SK-N-SH (cell line): ENCODE measurements around the gene CEP170.

Experiments used
- CHD2 ChIP-seq: fragments of 150-350 bp; IDR thresholded peaks from 2 replicates; pipeline ENCODE4 v1.6.1; 2018; ENCODE audit warnings: low read length; ENCODE audit not compliant: partially characterized antibody
- CTCF ChIP-seq: fragments of 200-600 bp; sonication (generic); IDR thresholded peaks from 2 replicates; pipeline ENCODE4 v1.6.1; 2017; ENCODE audit warnings: antibody characterized with exemption, mild to moderate bottlenecking, moderate library complexity
- EP300 ChIP-seq, 2 experiments: IDR thresholded peaks; 2 replicates each; pipeline versions ENCODE4 v1.4.0 to v1.6.1; 2012; ENCODE audit warnings: borderline replicate concordance in 1 of 2, low read depth in 1 of 2, low read length in 1 of 2
- EZH2phosphoT487 ChIP-seq: fragments of 200-600 bp; sonication (generic); IDR thresholded peaks from 2 replicates; pipeline ENCODE4 v1.6.1; 2017; ENCODE audit warnings: low read depth, mixed run types, mild to moderate bottlenecking, antibody characterized with exemption, moderate library complexity, borderline replicate concordance
- JUND ChIP-seq: IDR thresholded peaks from 2 replicates; pipeline ENCODE4 v1.4.0; 2012
- MAX ChIP-seq: IDR thresholded peaks from 2 replicates; pipeline ENCODE4 v1.4.0; 2012; ENCODE audit warnings: low read depth
- MXI1 ChIP-seq: IDR thresholded peaks from 2 replicates; pipeline ENCODE4 v1.6.1; 2012; ENCODE audit warnings: mild to moderate bottlenecking, low read depth, low read length, improper control_type of control experiment
- POLR2AphosphoS5 ChIP-seq: IDR thresholded peaks from 2 replicates; pipeline ENCODE4 v1.6.1; 2012; ENCODE audit warnings: low read depth, low read length
- RCOR1 ChIP-seq: fragments of 150-350 bp; IDR thresholded peaks from 2 replicates; pipeline ENCODE4 v1.6.1; 2017; ENCODE audit warnings: antibody characterized with exemption, low read length
- REST ChIP-seq: IDR thresholded peaks from 2 replicates; pipeline ENCODE4 v1.6.1; 2012; ENCODE audit warnings: mild to moderate bottlenecking, low read depth, low read length, moderate library complexity
- TCF12 ChIP-seq: IDR thresholded peaks from 2 replicates; pipeline ENCODE4 v1.4.0; 2012
- USF2 ChIP-seq: fragments of 150-350 bp; IDR thresholded peaks from 2 replicates; pipeline ENCODE4 v1.6.1; 2017; ENCODE audit warnings: antibody characterized with exemption, low read length, low read depth, borderline replicate concordance
- YY1 ChIP-seq: IDR thresholded peaks from 2 replicates; pipeline ENCODE4 v1.4.0; 2012; ENCODE audit warnings: low read depth, mild to moderate bottlenecking

- TF ChIP-seq MAX (peak; percentile 84), REST (no peak), CTCF (no peak), EP300 (IDR thresholded peaks at IDR 0.05; ENCODE audit: borderline replicate concordance in 1 of 2, low read depth in 1 of 2, low read length in 1 of 2) (peak in 1 of 2 experiments; percentile 38; a peak in 1 of 4 replicates), JUND (no peak), USF2 (no peak), CHD2 (peak; percentile 86), EZH2phosphoT487 (no peak), POLR2AphosphoS5 (peak; percentile 84), TCF12 (peak; percentile 14; the same call in 1 of the 2 replicates), YY1 (no peak), RCOR1 (no peak), MXI1 (peak; percentile 95)
Observed at GRCh38 chr1:243255791-243256512, 871 bp upstream of the CEP170 start, which contains the start of gene SDCCAG8.
